ENCODE measurements around the gene DPYSL4.

Gene DPYSL4

GRCh38 chr10:132194726-132195125 lies 8.0 kb downstream of the DPYSL4 start:
- TF ChIP-seq CTCF (IDR thresholded peaks at IDR 0.05; ENCODE audit: control insufficient read depth, extremely low read depth, insufficient read depth) = no peak
- no peak overlapping the region for H3K4me3 ChIP-seq (ENCODE audit: low read depth, low read length)
- no peak for DNase-seq (ENCODE audit: low read depth)

- DNase-seq (ENCODE audit: low read depth) = no peak
- H3K4me3 ChIP-seq (ENCODE audit: low read depth, low read length) = no peak overlapping the region
- no peak for TF ChIP-seq CTCF (IDR thresholded peaks at IDR 0.05; ENCODE audit: control insufficient read depth, extremely low read depth, insufficient read depth)
Measured at GRCh38 chr10:132195366-132196075, 8.8 kb downstream of the DPYSL4 start.

- TF ChIP-seq CTCF (IDR thresholded peaks at IDR 0.05; ENCODE audit: control insufficient read depth, extremely low read depth, insufficient read depth) = no peak
- H3K4me3 ChIP-seq (ENCODE audit: low read depth, low read length) = no peak overlapping the region
- no peak for DNase-seq (ENCODE audit: low read depth)
Measured at GRCh38 chr10:132196178-132197113, 9.7 kb downstream of the DPYSL4 start.

GRCh38 chr10:132197271-132198067 lies 10.7 kb downstream of the DPYSL4 start:
- no peak overlapping the region for H3K4me3 ChIP-seq (ENCODE audit: low read depth, low read length)
- no peak for TF ChIP-seq CTCF (IDR thresholded peaks at IDR 0.05; ENCODE audit: control insufficient read depth, extremely low read depth, insufficient read depth)
- DNase-seq (ENCODE audit: low read depth) = no peak

GRCh38 chr10:132198068-132198370 lies 11.3 kb downstream of the DPYSL4 start:
- DNase-seq (ENCODE audit: low read depth) = no peak
- no peak for TF ChIP-seq CTCF (IDR thresholded peaks at IDR 0.05; ENCODE audit: control insufficient read depth, extremely low read depth, insufficient read depth)
- no peak overlapping the region for H3K4me3 ChIP-seq (ENCODE audit: low read depth, low read length)

GRCh38 chr10:132198381-132199181 lies 11.8 kb downstream of the DPYSL4 start:
- no peak for TF ChIP-seq CTCF (IDR thresholded peaks at IDR 0.05; ENCODE audit: control insufficient read depth, extremely low read depth, insufficient read depth)
- no peak for DNase-seq (ENCODE audit: low read depth)
- no peak overlapping the region for H3K4me3 ChIP-seq (ENCODE audit: low read depth, low read length)

Measured in LNCaP clone FGC (cell line).